OCI-LY1 (cell line): ENCODE data around the gene PARN.

Experiments
- EZH2 ChIP-seq: fragments of 200-600 bp; sonication (generic), shearing (Covaris generic); IDR thresholded peaks from 2 replicates; pipeline ENCODE4 v1.8.0; 2017; ENCODE audit warnings: borderline replicate concordance, mixed run types, mild to moderate bottlenecking, antibody characterized with exemption, low read length, moderate library complexity, mixed read lengths
- TF ChIP-seq, protein P1 (sequence below): fragments of 200-600 bp; sonication (generic), shearing (Covaris generic); IDR thresholded peaks from 2 replicates; pipeline ENCODE4 v1.5.1; 2017; ENCODE audit warnings: mild to moderate bottlenecking, antibody characterized with exemption, low read length, moderate library complexity, mixed read lengths

DNA sequence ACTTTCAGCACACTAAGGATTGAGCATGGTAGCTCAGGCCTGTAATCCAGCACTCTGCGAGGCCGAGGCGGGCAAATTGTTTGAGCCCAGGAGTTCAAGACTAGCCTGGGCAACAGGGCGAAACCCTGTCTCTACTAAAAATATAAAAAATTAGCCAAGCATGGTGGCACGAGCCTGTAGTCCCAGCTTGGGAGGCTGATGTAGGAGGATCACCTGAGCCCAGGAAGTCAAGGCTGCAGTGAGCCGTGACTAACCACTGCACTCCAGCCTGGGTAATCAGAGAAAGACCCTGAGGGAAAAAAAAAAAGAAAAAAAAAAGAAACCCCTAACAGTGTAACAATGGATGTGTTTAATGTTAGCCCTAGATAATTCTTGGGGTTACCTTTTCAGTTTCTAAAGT is 24.0 kb downstream of the PARN start:
- TF ChIP-seq, protein P1, sequence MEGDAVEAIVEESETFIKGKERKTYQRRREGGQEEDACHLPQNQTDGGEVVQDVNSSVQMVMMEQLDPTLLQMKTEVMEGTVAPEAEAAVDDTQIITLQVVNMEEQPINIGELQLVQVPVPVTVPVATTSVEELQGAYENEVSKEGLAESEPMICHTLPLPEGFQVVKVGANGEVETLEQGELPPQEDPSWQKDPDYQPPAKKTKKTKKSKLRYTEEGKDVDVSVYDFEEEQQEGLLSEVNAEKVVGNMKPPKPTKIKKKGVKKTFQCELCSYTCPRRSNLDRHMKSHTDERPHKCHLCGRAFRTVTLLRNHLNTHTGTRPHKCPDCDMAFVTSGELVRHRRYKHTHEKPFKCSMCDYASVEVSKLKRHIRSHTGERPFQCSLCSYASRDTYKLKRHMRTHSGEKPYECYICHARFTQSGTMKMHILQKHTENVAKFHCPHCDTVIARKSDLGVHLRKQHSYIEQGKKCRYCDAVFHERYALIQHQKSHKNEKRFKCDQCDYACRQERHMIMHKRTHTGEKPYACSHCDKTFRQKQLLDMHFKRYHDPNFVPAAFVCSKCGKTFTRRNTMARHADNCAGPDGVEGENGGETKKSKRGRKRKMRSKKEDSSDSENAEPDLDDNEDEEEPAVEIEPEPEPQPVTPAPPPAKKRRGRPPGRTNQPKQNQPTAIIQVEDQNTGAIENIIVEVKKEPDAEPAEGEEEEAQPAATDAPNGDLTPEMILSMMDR: no peak
- no peak for TF ChIP-seq EZH2
